A549 (cell line): ENCODE data around the gene FKBP4. TPM values are rescaled to one million over a fixed set of nuclear protein-coding genes. Genes with fewer than 3 reads are reported as not detected.

ENCODE experiments used
- ATAC-seq, 2 experiments: fragments of 200-7000 bp in 1 of 2; fragments of >200 bp in 1 of 2; cut with Nextera tagmentation in 1 of 2; cut with Tn5 transposase in 1 of 2; 3 replicates each; pipeline versions ENCODE4 v1.8.0 to v1.9.1; 2018 to 2020; ENCODE audit warnings: mild to moderate bottlenecking in 1 of 2, moderate library complexity in 1 of 2
- CTCF ChIA-PET: fragments of 300-600 bp; sonication (Branson Sonifier 250); formaldehyde crosslinking; extraction: SDS; loops from one replicate; lab custom pipeline; 2021; ENCODE audit warnings: antibody characterized with exemption, inconsistent platforms; lab: Yijun Ruan, JAX
- POLR2A ChIA-PET: fragments of 350-600 bp; formaldehyde crosslinking; extraction: SDS; loops from one replicate; lab custom pipeline; 2021; ENCODE audit warnings: antibody characterized with exemption, inconsistent platforms; lab: Yijun Ruan, JAX
- DNase-seq, 2 experiments: peaks; one replicate each; pipeline versions ENCODE4 v3.0.0 to v3.0.0-alpha.2; 2011 to 2016; ENCODE audit warnings: low read depth in 1 of 2, low spot score in 1 of 2
- FAIRE-seq: peaks from 2 replicates; lab custom pipeline; 2011; peaks lifted over from hg19 to GRCh38; lab: Jason Lieb, UNC
- H3K27ac ChIP-seq, 2 experiments: fragments of >200 bp; sonication (Bioruptor Twin); formaldehyde crosslinking; 3 replicates each; pipeline ENCODE4 v1.5.1; 2016 to 2017
- H3K4me1 ChIP-seq: fragments of >200 bp; sonication (Bioruptor Twin); formaldehyde crosslinking; 3 replicates; pipeline ENCODE4 v1.6.1; 2016
- H3K4me2 ChIP-seq: fragments of >200 bp; sonication (Bioruptor Twin); formaldehyde crosslinking; 3 replicates; pipeline ENCODE4 v1.6.1; 2016
- H3K4me3 ChIP-seq: fragments of >200 bp; sonication (Bioruptor Twin); formaldehyde crosslinking; 3 replicates; pipeline ENCODE4 v1.5.1; 2016
- H3K9me3 ChIP-seq: fragments of >200 bp; sonication (Bioruptor Twin); formaldehyde crosslinking; 3 replicates; pipeline ENCODE4 v1.6.1; 2016
- CBX2 ChIP-seq: fragments of 200-600 bp; sonication (generic); IDR thresholded peaks from 2 replicates; pipeline ENCODE4 v1.6.1; 2016; ENCODE audit warnings: low read depth, mild to moderate bottlenecking, borderline replicate concordance
- CBX8 ChIP-seq: fragments of 200-600 bp; sonication (generic); IDR thresholded peaks from 2 replicates; pipeline ENCODE4 v1.6.1; 2016
- CEBPB ChIP-seq, 2 experiments: fragments of >200 bp in 1 of 2; sonication (Bioruptor Twin) in 1 of 2; formaldehyde crosslinking in 1 of 2; IDR thresholded peaks; 2 replicates each; pipeline ENCODE4 v1.6.1; 2012 to 2016
- CTCF ChIP-seq: fragments of >200 bp; sonication (Bioruptor Twin); formaldehyde crosslinking; IDR thresholded peaks from 3 replicates; pipeline ENCODE4 v1.5.1; 2016
- ESRRA ChIP-seq: fragments of 150-350 bp; IDR thresholded peaks from 2 replicates; pipeline ENCODE4 v1.6.1; 2014; ENCODE audit warnings: mild to moderate bottlenecking, low read length, borderline replicate concordance
- FOSL2 ChIP-seq, 2 experiments: fragments of 450-650 bp in 1 of 2; fragments of >200 bp in 1 of 2; sonication (Bioruptor Twin) in 1 of 2; formaldehyde crosslinking; IDR thresholded peaks; 2 replicates each; pipeline versions ENCODE4 v1.5.0 to v1.6.1; 2016 to 2020; ENCODE audit warnings: mild to moderate bottlenecking in 1 of 2, moderate library complexity in 1 of 2
- FOXS1 ChIP-seq: fragments of 250-450 bp; sonication (Bioruptor Pico); IDR thresholded peaks from 2 replicates; pipeline ENCODE4 v1.5.0; 2020; ENCODE audit warnings: mild to moderate bottlenecking, moderate library complexity
- GATA3 ChIP-seq: IDR thresholded peaks from 2 replicates; pipeline ENCODE4 v1.6.1; 2012; ENCODE audit warnings: borderline replicate concordance
- HOXA7 ChIP-seq: fragments of 250-450 bp; sonication (Bioruptor Pico); IDR thresholded peaks from 2 replicates; pipeline ENCODE4 v1.5.0; 2020; ENCODE audit warnings: mild to moderate bottlenecking, moderate library complexity
- HOXB5 ChIP-seq: fragments of 250-450 bp; sonication (Bioruptor Pico); IDR thresholded peaks from 2 replicates; pipeline ENCODE4 v1.5.0; 2020; ENCODE audit warnings: mild to moderate bottlenecking, moderate library complexity
- JUN ChIP-seq, 2 experiments: fragments of >200 bp; sonication (Bioruptor Twin); formaldehyde crosslinking; IDR thresholded peaks; 2 replicates in 1 of 2; 3 replicates in 1 of 2; pipeline ENCODE4 v1.6.1; 2016 to 2017
- KDM1A ChIP-seq: fragments of 200-600 bp; sonication (generic); IDR thresholded peaks from 2 replicates; pipeline ENCODE4 v1.6.1; 2016; ENCODE audit warnings: low read depth, mild to moderate bottlenecking
- KDM5A ChIP-seq: fragments of 200-600 bp; sonication (generic); IDR thresholded peaks from 2 replicates; pipeline ENCODE4 v1.6.1; 2016; ENCODE audit warnings: antibody characterized with exemption, mild to moderate bottlenecking
- MAZ ChIP-seq: fragments of 150-350 bp; IDR thresholded peaks from 2 replicates; pipeline ENCODE4 v1.6.1; 2014; ENCODE audit warnings: antibody characterized with exemption, low read depth, low read length, borderline replicate concordance
- PHF8 ChIP-seq: fragments of 200-600 bp; sonication (generic); IDR thresholded peaks from 2 replicates; pipeline ENCODE4 v1.6.1; 2016; ENCODE audit warnings: low read depth, mild to moderate bottlenecking, antibody characterized with exemption, moderate library complexity, borderline replicate concordance
- POLR2A ChIP-seq: IDR thresholded peaks from 2 replicates; pipeline ENCODE4 v1.6.1; 2012; ENCODE audit warnings: mild to moderate bottlenecking, low read length
- RNF2 ChIP-seq: fragments of 200-600 bp; sonication (generic); IDR thresholded peaks from 2 replicates; pipeline ENCODE4 v1.6.1; 2016; ENCODE audit warnings: low read depth, mild to moderate bottlenecking, antibody characterized with exemption, moderate library complexity, borderline replicate concordance
- SMC3 ChIP-seq: fragments of >200 bp; sonication (Bioruptor Twin); formaldehyde crosslinking; IDR thresholded peaks from 3 replicates; pipeline ENCODE4 v1.6.1; 2018; ENCODE audit warnings: inconsistent platforms
- SREBF2 ChIP-seq: fragments of 450-650 bp; IDR thresholded peaks from 2 replicates; pipeline ENCODE4 v1.6.1; 2014; ENCODE audit warnings: mild to moderate bottlenecking, moderate library complexity
- TFCP2L1 ChIP-seq: fragments of 250-450 bp; sonication (Bioruptor Pico); IDR thresholded peaks from 2 replicates; pipeline ENCODE4 v1.5.0; 2021; ENCODE audit warnings: mild to moderate bottlenecking
- ZC3H11A ChIP-seq: fragments of 450-650 bp; IDR thresholded peaks from 2 replicates; pipeline ENCODE4 v1.6.1; 2014; ENCODE audit warnings: antibody characterized with exemption, mild to moderate bottlenecking
- WGBS: methylation state at CpG from one replicate; pipeline ENCODE4 v1.1.6; 2017; ENCODE audit errors: missing lambda C conversion rate; 5-methylcytosine and 5-hydroxymethylcytosine counted together
- polyA plus RNA-seq, 4 experiments: library from polyadenylated mRNA; depleted of rRNA in 3 of 4; stranded (reverse); fragments of >200 nt; fragmentation: RNase III in 1 of 4; extraction: RNeasy Plus Mini Kit Qiagen cat#74134 plus additional on column Dnase treatment in 1 of 4; gene quantifications; 2 replicates in 3 of 4; 3 replicates in 1 of 4; pipeline ENCODE4 v1.2.3, GENCODE V29; 2011 to 2017
- TF ChIP-seq, protein P1 (sequence below): fragments of 150-350 bp; IDR thresholded peaks from 2 replicates; pipeline ENCODE4 v1.6.1; 2014; ENCODE audit warnings: low read depth, mild to moderate bottlenecking, low read length
- TF ChIP-seq, protein P2 (sequence below): IDR thresholded peaks from 2 replicates; pipeline ENCODE4 v1.6.1; 2012; ENCODE audit warnings: low read depth, borderline replicate concordance
- TF ChIP-seq, protein P3 (sequence below): fragments of >200 bp; sonication (Bioruptor Twin); formaldehyde crosslinking; IDR thresholded peaks from 2 replicates; pipeline ENCODE4 v1.6.1; 2016
- TF ChIP-seq, protein P4 (sequence below): IDR thresholded peaks from 2 replicates; pipeline ENCODE4 v1.6.1; 2012

FKBP4 gene
- polyA plus RNA-seq, 2 of the 4 experiments (the other 2 are of a cell fraction) = 108 to 137 TPM

GRCh38 chr12:2791089-2791488 is 3.7 kb upstream of the FKBP4 start:
- POLR2A ChIA-PET = no interaction called here
- TF ChIP-seq HOXA7 (no peak), PHF8 (no peak), POLR2A (no peak), CBX8 (no peak), FOXS1 (CRISPR knock-in tag) (no peak), CEBPB (IDR thresholded peaks at IDR 0.05) (no peak), SREBF2 (no peak), KDM5A (no peak), JUN (IDR thresholded peaks at IDR 0.05) (no peak), FOSL2 (IDR thresholded peaks at IDR 0.05) (no peak), FOSL2 (CRISPR knock-in tag; IDR thresholded peaks at IDR 0.05) (no peak), HOXB5 (CRISPR knock-in tag) (no peak), ZC3H11A (no peak), TFCP2L1 (CRISPR knock-in tag) (no peak)
- TF ChIP-seq, protein P1, sequence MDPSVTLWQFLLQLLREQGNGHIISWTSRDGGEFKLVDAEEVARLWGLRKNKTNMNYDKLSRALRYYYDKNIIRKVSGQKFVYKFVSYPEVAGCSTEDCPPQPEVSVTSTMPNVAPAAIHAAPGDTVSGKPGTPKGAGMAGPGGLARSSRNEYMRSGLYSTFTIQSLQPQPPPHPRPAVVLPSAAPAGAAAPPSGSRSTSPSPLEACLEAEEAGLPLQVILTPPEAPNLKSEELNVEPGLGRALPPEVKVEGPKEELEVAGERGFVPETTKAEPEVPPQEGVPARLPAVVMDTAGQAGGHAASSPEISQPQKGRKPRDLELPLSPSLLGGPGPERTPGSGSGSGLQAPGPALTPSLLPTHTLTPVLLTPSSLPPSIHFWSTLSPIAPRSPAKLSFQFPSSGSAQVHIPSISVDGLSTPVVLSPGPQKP = no peak
- 80% methylated on average over 6 of the region's 6 CpGs for WGBS
- H3K9me3 ChIP-seq = no peaks in the 10 kb centered on the region
- no peak overlapping the region for H3K4me2 ChIP-seq
- H3K27ac ChIP-seq = no peak overlapping the region
- DNase-seq (no peak), FAIRE-seq (no peak), ATAC-seq (no peak)
- CTCF ChIA-PET = interaction anchor here (0.6 to 7.3 kb wide), 2 partner anchors 6 to 251 kb away, joined by 3 to 57 read pairs; no protein-coding TSS in a partner anchor
- 0 out of 3 replicates have a peak, but pooled peaks cover 3% of the 10 kb centered on the region for H3K4me1 ChIP-seq
- H3K4me3 ChIP-seq = no peak overlapping the region

DNA sequence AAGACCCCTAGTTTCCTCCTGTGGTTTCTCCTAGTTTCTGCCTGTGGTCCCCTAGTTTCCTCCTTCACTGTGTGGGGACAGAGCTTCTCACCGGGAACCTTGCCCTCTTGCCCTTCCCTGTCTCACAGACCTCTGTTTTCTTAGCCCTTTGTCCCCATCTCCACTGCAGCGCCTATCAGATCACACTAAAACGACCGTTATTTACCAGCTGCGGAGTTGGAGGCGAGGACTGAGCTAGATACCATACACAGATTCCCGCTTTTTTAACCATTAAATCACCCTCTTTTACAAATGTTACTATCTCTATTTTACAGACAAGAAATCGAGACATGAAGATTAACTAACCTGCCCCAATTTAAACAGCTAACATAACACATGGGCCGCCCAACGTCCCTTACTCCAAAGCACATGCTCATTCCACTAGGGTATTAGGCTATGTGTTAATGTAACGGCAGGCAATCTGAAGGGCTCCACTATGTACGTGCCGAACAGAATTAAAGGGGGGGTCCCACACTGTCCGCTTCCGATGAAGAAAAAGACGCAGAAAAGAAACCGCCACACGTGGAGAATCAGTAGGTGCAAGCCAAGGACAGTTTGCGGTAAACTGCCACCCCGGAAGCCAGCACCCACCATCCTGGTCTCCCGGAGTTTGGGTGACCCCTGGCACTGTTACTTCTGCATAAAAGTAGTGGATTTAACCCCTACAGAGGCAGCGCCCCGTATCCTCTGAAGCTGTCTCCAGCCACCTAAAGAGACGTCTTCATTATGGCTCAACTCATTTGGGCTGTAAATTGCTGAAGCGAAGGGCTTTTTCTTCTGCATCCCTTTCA is 1.9 kb upstream of the FKBP4 start:
- ATAC-seq = no peak
- 87% methylated on average over 25 of the region's 25 CpGs for WGBS
- Histone ChIP-seq H3K9me3 (no peaks in the 10 kb centered on the region), H3K27ac (no peak overlapping the region), H3K4me2 (no peak overlapping the region), H3K4me3 (no peak overlapping the region), H3K4me1 (peaks cover 18% of the 10 kb centered on the region)
- ChIA-PET CTCF (interaction anchor here (0.8 to 7.3 kb wide), 3 partner anchors 8 to 53 kb away, joined by 3 to 57 read pairs (median 6); partner anchors contain the start of gene ITFG2), POLR2A (no interaction called here)
- TF ChIP-seq SREBF2 (no peak), MAZ (no peak), POLR2A (no peak), SMC3 (no peak), CEBPB (IDR thresholded peaks at IDR 0.05) (no peak), GATA3 (no peak), CTCF (no peak), ESRRA (no peak), FOSL2 (IDR thresholded peaks at IDR 0.05) (no peak), FOSL2 (CRISPR knock-in tag; IDR thresholded peaks at IDR 0.05) (no peak), FOXS1 (CRISPR knock-in tag) (no peak), KDM1A (no peak), CBX2 (no peak), ZC3H11A (no peak), RNF2 (no peak)
- TF ChIP-seq, protein P2, sequence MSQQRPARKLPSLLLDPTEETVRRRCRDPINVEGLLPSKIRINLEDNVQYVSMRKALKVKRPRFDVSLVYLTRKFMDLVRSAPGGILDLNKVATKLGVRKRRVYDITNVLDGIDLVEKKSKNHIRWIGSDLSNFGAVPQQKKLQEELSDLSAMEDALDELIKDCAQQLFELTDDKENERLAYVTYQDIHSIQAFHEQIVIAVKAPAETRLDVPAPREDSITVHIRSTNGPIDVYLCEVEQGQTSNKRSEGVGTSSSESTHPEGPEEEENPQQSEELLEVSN = no peak
- TF ChIP-seq, protein P3, sequence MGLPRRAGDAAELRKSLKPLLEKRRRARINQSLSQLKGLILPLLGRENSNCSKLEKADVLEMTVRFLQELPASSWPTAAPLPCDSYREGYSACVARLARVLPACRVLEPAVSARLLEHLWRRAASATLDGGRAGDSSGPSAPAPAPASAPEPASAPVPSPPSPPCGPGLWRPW = no peak
- TF ChIP-seq, protein P4, sequence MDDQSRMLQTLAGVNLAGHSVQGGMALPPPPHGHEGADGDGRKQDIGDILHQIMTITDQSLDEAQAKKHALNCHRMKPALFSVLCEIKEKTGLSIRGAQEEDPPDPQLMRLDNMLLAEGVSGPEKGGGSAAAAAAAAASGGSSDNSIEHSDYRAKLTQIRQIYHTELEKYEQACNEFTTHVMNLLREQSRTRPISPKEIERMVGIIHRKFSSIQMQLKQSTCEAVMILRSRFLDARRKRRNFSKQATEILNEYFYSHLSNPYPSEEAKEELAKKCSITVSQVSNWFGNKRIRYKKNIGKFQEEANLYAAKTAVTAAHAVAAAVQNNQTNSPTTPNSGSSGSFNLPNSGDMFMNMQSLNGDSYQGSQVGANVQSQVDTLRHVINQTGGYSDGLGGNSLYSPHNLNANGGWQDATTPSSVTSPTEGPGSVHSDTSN = no peak
- DNase-seq = no peak
- FAIRE-seq = no peak
